Loucy (cell line): ENCODE data around the gene SNX20.

Experiments used
- H2AFZ ChIP-seq: fragments of 200-600 bp; sonication (generic); 2 replicates; pipeline ENCODE4 v1.6.0; 2016; ENCODE audit warnings: antibody characterized with exemption, mild to moderate bottlenecking, low read length, moderate library complexity
- H3F3A ChIP-seq: fragments of 200-600 bp; 2 replicates; pipeline ENCODE4 v1.6.0; 2016; ENCODE audit warnings: antibody characterized with exemption, low read depth, mild to moderate bottlenecking
- H3K27me3 ChIP-seq: fragments of 200-600 bp; sonication (generic); 2 replicates; pipeline ENCODE4 v1.6.1; 2014; ENCODE audit warnings: low read length, mild to moderate bottlenecking; ENCODE audit not compliant: insufficient read depth, poor library complexity, severe bottlenecking
- H3K36me3 ChIP-seq: fragments of 200-600 bp; sonication (generic); 2 replicates; pipeline ENCODE4 v1.6.1; 2016; ENCODE audit warnings: low read length; ENCODE audit not compliant: insufficient read depth
- H3K4me1 ChIP-seq: fragments of 200-600 bp; sonication (generic); 2 replicates; pipeline ENCODE4 v1.5.1; 2014; ENCODE audit warnings: low read length, mild to moderate bottlenecking; ENCODE audit not compliant: insufficient read depth, poor library complexity, severe bottlenecking
- H3K4me2 ChIP-seq: fragments of 200-600 bp; sonication (generic); 2 replicates; pipeline ENCODE4 v1.6.0; 2014; ENCODE audit warnings: antibody characterized with exemption, low read length, low read depth, mild to moderate bottlenecking; ENCODE audit not compliant: poor library complexity, severe bottlenecking
- H3K4me3 ChIP-seq: fragments of 200-600 bp; sonication (generic); 2 replicates; pipeline ENCODE4 v1.5.1; 2014; ENCODE audit warnings: low read length, mild to moderate bottlenecking, mixed read lengths; ENCODE audit not compliant: poor library complexity, severe bottlenecking
- H3K79me2 ChIP-seq: fragments of 200-600 bp; sonication (generic); 2 replicates; pipeline ENCODE4 v1.6.1; 2014; ENCODE audit warnings: low read length; ENCODE audit not compliant: insufficient read depth
- H3K9ac ChIP-seq: fragments of 200-600 bp; sonication (generic); 2 replicates; pipeline ENCODE4 v1.6.0; 2014; ENCODE audit warnings: mild to moderate bottlenecking, low read depth, low read length, moderate library complexity; ENCODE audit not compliant: poor library complexity, severe bottlenecking
- H3K9me2 ChIP-seq: fragments of 200-600 bp; sonication (generic); replicated peaks from 2 replicates; pipeline ENCODE4 v1.6.1; 2016; ENCODE audit warnings: low read depth, low read length, mixed read lengths
- H3K9me3 ChIP-seq: fragments of 200-600 bp; sonication (generic); 2 replicates; pipeline ENCODE4 v1.6.1; 2014; ENCODE audit warnings: mild to moderate bottlenecking, antibody characterized with exemption, low read length, low read depth; ENCODE audit not compliant: insufficient read depth
- H4K20me1 ChIP-seq: fragments of 200-600 bp; sonication (generic); 2 replicates; pipeline ENCODE4 v1.6.0; 2014; ENCODE audit warnings: antibody characterized with exemption, low read length, mild to moderate bottlenecking; ENCODE audit not compliant: insufficient read depth, poor library complexity, severe bottlenecking
- CTCF ChIP-seq: fragments of 200-600 bp; sonication (generic); conservative IDR thresholded peaks from 2 replicates; pipeline ENCODE4 v1.5.1; 2014; ENCODE audit warnings: mild to moderate bottlenecking, antibody characterized with exemption, low read length
- EZH2phosphoT487 ChIP-seq: fragments of 200-600 bp; IDR thresholded peaks from 2 replicates; pipeline ENCODE4 v1.6.1; 2018; ENCODE audit warnings: antibody characterized with exemption, mild to moderate bottlenecking, moderate library complexity, borderline replicate concordance

Gene SNX20

GRCh38 chr16:50696575-50697420 lies 15.7 kb upstream of the SNX20 start:
- Histone ChIP-seq H3K9ac (no peak overlapping the region), H3K36me3 (no peaks in the 10 kb centered on the region), H3K9me3 (no peaks in the 10 kb centered on the region), H3K9me2 (no peaks in the 10 kb centered on the region), H3K4me3 (no peak overlapping the region), H3F3A (no peaks in the 10 kb centered on the region), H3K79me2 (no peaks in the 10 kb centered on the region), H4K20me1 (no peaks in the 10 kb centered on the region), H3K4me1 (peaks cover 16% of the 10 kb centered on the region), H3K27me3 (no peaks in the 10 kb centered on the region), H2AFZ (no peak overlapping the region), H3K4me2 (no peak overlapping the region)
- TF ChIP-seq EZH2phosphoT487 (no peak), CTCF (no peak)

GRCh38 chr16:50696126-50696525 lies 15.0 kb upstream of the SNX20 start:
- H3K9me3 ChIP-seq: no peaks in the 10 kb centered on the region
- H3K9me2 ChIP-seq: no peaks in the 10 kb centered on the region
- H4K20me1 ChIP-seq: no peaks in the 10 kb centered on the region
- no peak overlapping the region for H3K9ac ChIP-seq
- no peak overlapping the region for H2AFZ ChIP-seq
- H3K79me2 ChIP-seq: no peaks in the 10 kb centered on the region
- H3K4me1 ChIP-seq: peaks cover 16% of the 10 kb centered on the region
- H3K27me3 ChIP-seq: no peaks in the 10 kb centered on the region
- no peaks in the 10 kb centered on the region for H3F3A ChIP-seq
- H3K4me3 ChIP-seq: no peak overlapping the region
- no peak overlapping the region for H3K4me2 ChIP-seq
- TF ChIP-seq EZH2phosphoT487: no peak
- TF ChIP-seq CTCF: no peak
- no peaks in the 10 kb centered on the region for H3K36me3 ChIP-seq

- H3K4me3 ChIP-seq: no peak overlapping the region
- no peaks in the 10 kb centered on the region for H3F3A ChIP-seq
- H3K27me3 ChIP-seq: no peaks in the 10 kb centered on the region
- H3K4me1 ChIP-seq: peaks cover 16% of the 10 kb centered on the region
- no peak overlapping the region for H3K4me2 ChIP-seq
- no peaks in the 10 kb centered on the region for H3K36me3 ChIP-seq
- H3K9me2 ChIP-seq: no peaks in the 10 kb centered on the region
- no peaks in the 10 kb centered on the region for H4K20me1 ChIP-seq
- no peak overlapping the region for H3K9ac ChIP-seq
- H3K79me2 ChIP-seq: no peaks in the 10 kb centered on the region
- no peak for TF ChIP-seq EZH2phosphoT487
- no peak for TF ChIP-seq CTCF
- H3K9me3 ChIP-seq: no peaks in the 10 kb centered on the region
- H2AFZ ChIP-seq: no peak overlapping the region
These were observed 14.2 kb upstream of the SNX20 start for GRCh38 chr16:50695017-50696000.
